T-helper 2 cell treated with Interferon-gamma antibody and Interleukin-4, amounts not matched to agents 5 μg/mL and 100 μg/mL, for 36 hours (primary cell): ENCODE results near the gene CANT1.

Source experiments
- DNase-seq: peaks from one replicate; pipeline ENCODE4 v3.0.0; 2021; ENCODE audit warnings: low spot score
- H3K27ac Mint-ChIP-seq: one replicate; pipeline ENCODE4 v1.8.0; 2021; ENCODE audit warnings: mild to moderate bottlenecking, mixed read lengths
- H3K27me3 Mint-ChIP-seq: one replicate; pipeline ENCODE4 v1.8.0; 2021; ENCODE audit warnings: low read depth, mixed read lengths
- H3K36me3 Mint-ChIP-seq: one replicate; pipeline ENCODE4 v1.8.0; 2021; ENCODE audit warnings: low read depth, mixed read lengths
- H3K4me1 Mint-ChIP-seq: one replicate; pipeline ENCODE4 v1.8.0; 2021; ENCODE audit warnings: low read depth, mixed read lengths
- H3K4me3 Mint-ChIP-seq: one replicate; pipeline ENCODE4 v1.8.0; 2022; ENCODE audit warnings: mild to moderate bottlenecking, moderate library complexity, mixed read lengths
- H3K9me3 Mint-ChIP-seq: one replicate; pipeline ENCODE4 v1.8.0; 2021; ENCODE audit warnings: mixed read lengths

Gene CANT1

DNA sequence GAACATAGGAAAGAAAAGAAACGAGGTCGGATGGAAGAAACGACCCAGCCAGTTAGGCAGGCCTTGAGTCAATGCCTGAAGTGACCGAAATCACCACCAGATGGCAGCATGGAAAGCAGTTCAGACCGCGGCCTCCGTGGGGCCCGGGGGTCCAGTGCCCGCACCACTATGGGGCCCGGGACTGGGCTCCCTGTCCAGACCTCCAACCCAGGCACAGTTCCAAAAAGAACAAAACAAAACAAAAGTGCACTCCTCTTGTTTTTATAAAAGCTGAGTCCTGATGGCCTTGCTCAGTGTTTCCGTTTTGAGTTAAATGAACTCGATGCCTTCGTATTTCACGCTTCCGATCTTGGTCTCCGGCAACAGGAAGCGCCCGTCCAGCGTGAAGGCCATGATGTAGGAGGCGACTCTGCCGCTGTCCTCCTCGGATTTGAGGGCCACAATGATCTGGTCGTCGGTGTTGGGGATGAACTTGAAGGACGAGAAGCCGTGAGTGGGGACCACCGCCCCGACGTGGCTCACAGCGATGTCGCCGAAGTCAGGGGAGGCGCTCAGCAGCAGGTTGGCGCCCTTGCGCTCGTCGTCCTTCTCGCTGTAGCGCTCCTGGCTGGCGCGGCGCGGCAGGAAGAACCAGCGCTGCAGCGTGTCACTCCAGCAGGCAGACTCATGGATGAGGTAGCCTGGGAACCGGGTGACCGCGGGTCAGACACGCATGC lies 16.2 kb downstream of the CANT1 start:
- peaks cover 47% of the 10 kb centered on the region for H3K36me3 Mint-ChIP-seq
- no peaks in the 10 kb centered on the region for H3K9me3 Mint-ChIP-seq
- peak; percentile 30 for DNase-seq
- no peaks in the 10 kb centered on the region for H3K4me1 Mint-ChIP-seq
- H3K27me3 Mint-ChIP-seq: no peaks in the 10 kb centered on the region
- H3K27ac Mint-ChIP-seq: peak overlapping the region; percentile 26
- H3K4me3 Mint-ChIP-seq: no peak overlapping the region

DNA sequence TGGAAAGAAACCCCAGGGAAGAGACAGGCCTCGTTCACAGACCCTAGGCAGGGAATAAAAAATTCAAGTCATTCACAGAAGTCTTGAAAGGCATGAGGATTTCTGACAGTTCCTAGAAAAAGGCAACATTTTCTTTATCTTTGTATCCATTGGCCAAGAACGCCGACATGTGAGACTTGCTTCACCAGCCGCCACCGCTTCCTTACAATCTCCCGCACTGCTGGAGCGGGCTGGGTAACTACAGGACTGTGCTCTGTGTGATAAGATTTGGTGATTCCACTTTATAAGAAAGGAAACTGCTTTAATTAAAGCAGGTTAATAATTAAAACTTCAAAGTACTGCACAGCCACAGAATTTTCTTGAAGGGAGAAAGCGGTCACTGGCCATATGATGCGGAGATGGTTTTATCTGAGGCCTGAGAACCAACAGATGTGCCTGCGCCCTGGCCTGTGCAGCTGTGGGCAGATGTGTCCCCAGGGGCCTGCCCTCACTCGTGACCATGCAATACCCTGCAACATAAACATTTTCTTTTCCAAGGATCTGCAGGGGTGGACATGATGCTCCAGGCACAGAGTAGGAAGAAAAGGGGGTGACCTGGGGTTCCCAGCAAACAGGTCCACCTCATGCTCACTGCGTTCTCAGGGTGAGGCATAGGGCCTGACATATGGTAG lies 16.9 kb downstream of the CANT1 start:
- Mint-ChIP-seq H3K4me1 (no peaks in the 10 kb centered on the region), H3K36me3 (peaks cover 45% of the 10 kb centered on the region), H3K9me3 (no peaks in the 10 kb centered on the region), H3K27ac (no peak overlapping the region), H3K27me3 (no peaks in the 10 kb centered on the region), H3K4me3 (no peak overlapping the region)
- no peak for DNase-seq

DNA sequence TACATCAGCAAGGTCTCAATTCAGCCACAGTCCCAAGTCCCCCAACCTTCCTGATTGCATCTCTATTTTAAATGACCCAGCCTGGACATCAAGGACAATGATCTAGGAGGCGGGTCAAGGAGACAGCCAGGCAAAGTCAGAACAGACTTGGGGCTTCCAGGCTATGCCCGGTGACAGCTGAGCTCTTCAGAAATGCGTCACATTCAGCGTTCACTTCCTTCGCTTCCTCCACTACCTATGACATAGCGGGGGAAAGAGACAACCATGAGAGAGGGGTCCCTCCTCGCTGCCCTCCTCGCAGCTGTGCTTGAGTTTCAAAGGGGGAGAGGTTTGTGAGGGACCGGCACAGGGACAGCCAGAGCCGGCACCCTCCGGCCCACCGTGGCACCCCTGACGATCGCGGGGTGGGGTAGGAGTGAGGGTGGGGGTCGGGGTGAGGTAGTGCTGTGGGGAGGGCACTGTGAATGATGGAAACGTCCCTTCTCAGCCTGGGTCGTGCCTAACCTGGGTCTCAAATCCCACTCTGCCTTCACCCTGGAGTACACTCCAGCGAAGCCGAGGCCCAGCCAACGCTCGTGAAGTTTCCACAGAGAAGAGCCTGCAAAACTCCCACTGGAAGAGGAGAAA lies 17.5 kb downstream of the CANT1 start:
- H3K4me1 Mint-ChIP-seq: peaks cover under 1% of the 10 kb centered on the region
- H3K27me3 Mint-ChIP-seq: no peaks in the 10 kb centered on the region
- no peaks in the 10 kb centered on the region for H3K9me3 Mint-ChIP-seq
- no peak for DNase-seq
- no peak overlapping the region for H3K4me3 Mint-ChIP-seq
- peaks cover 44% of the 10 kb centered on the region for H3K36me3 Mint-ChIP-seq
- no peak overlapping the region for H3K27ac Mint-ChIP-seq

DNA sequence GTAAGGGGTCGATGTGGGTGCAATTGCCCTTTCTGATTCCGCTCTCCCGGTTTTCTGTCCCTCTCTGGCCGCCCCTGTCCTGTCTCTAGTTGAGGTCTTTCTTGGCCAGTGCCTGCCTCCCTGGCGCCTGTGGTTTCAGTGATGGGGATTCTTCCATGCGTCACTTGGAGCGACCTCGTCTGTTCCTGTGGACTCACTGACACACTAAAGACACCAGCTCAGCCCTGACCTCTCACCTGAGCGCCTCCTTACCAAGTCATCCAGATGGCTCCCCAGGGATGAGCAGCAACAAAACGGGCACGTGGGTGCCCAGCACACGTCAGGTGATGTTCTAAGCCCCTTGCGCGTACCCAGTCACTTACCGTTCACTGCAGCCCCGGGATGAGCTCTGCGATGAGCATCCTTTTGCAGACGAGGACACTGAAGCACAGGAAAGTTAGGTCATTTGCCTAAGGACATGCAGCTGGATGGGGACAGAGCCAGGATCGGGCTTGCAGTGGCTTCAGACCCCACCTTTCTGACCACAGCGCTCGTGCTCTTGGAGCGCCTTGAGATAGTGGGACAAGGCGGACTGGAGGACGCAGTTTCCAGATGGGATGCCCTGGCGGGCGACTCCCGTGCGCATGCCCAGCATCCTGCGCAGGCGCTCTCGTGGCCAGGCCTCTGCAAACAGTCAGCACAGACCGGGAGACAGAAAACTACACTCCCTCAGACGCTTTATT lies 18.4 kb downstream of the CANT1 start:
- Mint-ChIP-seq H3K4me1 (peaks cover 9% of the 10 kb centered on the region), H3K27me3 (no peaks in the 10 kb centered on the region), H3K36me3 (peaks cover 39% of the 10 kb centered on the region), H3K4me3 (no peak overlapping the region), H3K9me3 (no peaks in the 10 kb centered on the region), H3K27ac (no peak overlapping the region)
- DNase-seq: no peak

DNA sequence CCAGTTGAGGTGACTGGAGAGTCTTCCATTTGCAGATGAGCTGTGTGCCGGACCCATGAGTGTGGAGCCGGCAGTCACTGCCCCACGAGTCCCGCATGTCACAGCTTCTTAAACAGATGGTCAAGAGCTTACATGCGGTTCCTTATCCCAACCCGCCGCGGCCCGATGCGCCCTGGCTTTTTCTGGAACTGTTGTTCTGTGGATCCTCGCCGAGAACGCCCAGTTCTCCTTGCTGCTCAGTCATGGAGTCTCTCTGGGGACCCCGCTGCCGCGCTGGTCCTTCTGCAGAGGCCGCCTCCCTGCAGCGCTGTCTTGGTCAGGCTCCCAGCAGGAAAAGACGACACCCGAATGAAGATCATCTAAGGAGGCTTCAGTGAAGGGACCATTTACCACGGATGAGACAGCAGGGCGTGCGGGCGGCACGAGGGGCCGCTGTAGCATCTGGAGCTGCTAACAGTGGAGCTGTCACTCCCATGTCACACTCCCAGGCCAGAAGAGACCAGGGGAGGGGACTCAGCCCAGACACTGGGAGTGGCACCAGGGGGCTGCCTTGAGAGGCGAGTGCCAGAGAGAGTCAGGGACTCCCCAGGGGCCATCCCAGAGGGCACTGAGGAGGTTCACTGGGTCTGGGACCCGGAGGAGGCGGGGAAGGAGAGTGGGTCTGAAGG lies 19.1 kb downstream of the CANT1 start:
- Mint-ChIP-seq H3K4me1 (peaks cover 13% of the 10 kb centered on the region), H3K4me3 (no peak overlapping the region), H3K27me3 (no peaks in the 10 kb centered on the region), H3K27ac (no peak overlapping the region), H3K9me3 (no peaks in the 10 kb centered on the region), H3K36me3 (peaks cover 35% of the 10 kb centered on the region)
- DNase-seq: no peak

DNA sequence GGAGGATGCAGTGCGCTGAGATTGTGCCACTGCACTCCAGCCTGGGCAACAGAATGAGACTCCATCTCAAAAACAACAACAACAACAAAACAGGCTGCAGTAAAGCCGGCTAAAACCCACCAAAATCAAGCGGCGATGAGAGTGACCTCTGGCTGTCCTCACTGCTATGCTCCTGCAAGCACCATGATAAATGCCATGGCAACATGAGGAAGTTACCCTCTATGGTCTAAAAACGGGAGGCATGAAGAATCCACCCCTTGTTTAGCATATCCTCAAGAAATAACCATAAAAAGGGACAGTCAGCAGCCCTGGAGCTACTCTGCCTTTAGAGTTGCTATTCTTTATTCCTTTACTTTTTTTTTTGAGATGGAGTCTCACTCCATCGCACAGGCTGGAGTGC lies 21.4 kb downstream of the CANT1 start:
- no peak overlapping the region for H3K27ac Mint-ChIP-seq
- no peaks in the 10 kb centered on the region for H3K27me3 Mint-ChIP-seq
- H3K9me3 Mint-ChIP-seq: no peaks in the 10 kb centered on the region
- H3K4me3 Mint-ChIP-seq: no peak overlapping the region
- H3K36me3 Mint-ChIP-seq: peaks cover 30% of the 10 kb centered on the region
- peaks cover 13% of the 10 kb centered on the region for H3K4me1 Mint-ChIP-seq
- DNase-seq: no peak

DNA sequence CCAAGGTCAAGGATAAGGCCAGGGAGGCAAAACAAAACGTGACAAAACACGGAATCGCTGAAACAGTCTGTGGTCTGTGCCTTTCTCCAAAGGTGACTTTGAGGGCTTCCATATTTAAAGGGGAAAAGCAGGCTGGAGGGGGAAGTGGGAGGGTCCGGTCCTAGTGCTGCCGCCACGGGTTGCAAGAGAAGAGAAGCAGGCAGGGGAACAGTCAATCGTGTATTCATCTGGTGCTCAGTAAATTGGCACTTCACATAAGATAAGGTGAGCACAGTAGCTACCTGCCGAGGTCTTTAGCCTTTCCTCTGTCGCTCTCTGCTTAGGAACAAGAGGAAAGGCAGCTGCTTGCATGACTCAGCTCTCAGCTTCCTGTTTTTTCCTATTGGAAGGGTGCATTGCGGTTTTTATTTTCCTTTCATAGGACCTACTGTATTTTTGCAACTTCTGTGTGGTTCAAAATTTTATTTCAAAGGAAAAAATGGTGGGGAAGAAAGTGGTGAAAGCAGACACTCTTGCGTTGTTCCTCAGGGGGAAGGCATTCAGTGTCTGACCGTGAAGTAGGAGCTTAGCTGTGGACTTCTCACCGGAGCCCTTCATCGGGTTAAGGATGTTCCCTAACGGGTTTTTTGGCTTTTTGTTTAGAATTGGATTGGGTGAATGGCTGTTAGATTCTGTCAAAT lies 22.8 kb downstream of the CANT1 start:
- Mint-ChIP-seq H3K9me3 (no peaks in the 10 kb centered on the region), H3K27ac (no peak overlapping the region)
- DNase-seq: no peak

DNA sequence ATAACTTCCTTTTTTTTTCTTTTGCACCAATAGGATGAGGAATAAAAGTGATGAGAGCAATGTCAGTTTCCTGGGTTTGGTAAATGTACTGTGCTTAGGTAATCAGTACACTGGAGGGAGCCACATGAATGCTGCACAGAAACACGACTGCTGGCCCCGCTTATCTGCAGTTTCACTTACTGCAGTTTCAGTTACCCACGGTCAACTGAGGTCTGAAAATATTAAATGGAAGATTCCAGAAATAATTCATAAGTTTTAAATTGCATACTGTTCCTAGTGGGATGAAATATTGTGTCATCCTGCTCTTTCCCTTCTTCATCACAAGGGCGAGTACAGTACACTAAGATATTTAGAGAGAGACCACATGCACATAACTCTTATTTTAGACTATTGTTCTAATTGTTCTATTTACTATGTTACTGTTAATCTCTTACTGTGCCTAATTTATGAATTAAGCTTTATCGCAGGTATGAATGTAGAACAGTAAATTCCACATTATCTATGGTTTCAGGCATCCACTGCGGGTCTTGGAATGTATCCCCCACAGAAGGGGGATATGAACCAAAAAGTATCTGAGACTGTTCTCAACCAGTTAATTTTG lies 23.4 kb downstream of the CANT1 start:
- peaks cover 15% of the 10 kb centered on the region for H3K36me3 Mint-ChIP-seq
- H3K27ac Mint-ChIP-seq: peak overlapping the region; percentile 20
- H3K4me1 Mint-ChIP-seq: peaks cover 13% of the 10 kb centered on the region
- H3K27me3 Mint-ChIP-seq: no peaks in the 10 kb centered on the region
- DNase-seq: no peak
- H3K4me3 Mint-ChIP-seq: peak overlapping the region; percentile 45
- no peaks in the 10 kb centered on the region for H3K9me3 Mint-ChIP-seq

More for the DNA sequence above, 22.8 kb downstream of the CANT1 start:
- no peaks in the 10 kb centered on the region for H3K27me3 Mint-ChIP-seq
- H3K36me3 Mint-ChIP-seq: peaks cover 22% of the 10 kb centered on the region
- H3K4me1 Mint-ChIP-seq: peaks cover 13% of the 10 kb centered on the region
- peak overlapping the region; percentile 45 for H3K4me3 Mint-ChIP-seq

DNA sequence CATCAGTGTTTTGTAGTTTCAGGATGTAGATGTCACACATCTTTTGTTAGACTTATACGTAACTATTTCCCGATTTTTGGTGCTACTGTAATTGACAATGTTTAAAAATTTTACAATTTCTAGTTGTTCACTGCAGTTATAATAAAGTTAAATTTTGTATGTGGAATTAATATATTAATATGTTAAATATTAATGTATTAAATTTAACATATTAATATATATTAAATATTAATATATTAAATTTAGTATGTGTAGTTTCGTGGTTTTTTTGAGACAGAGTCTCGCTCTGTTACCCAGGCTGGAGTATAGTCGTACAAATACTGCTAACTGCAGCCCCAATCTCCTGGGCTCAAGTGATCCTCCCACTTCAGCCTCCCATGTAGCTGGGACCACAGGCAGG lies 24.2 kb downstream of the CANT1 start:
- Mint-ChIP-seq H3K4me1 (peaks cover 13% of the 10 kb centered on the region), H3K27me3 (no peaks in the 10 kb centered on the region), H3K4me3 (no peak overlapping the region), H3K27ac (no peak overlapping the region), H3K9me3 (no peaks in the 10 kb centered on the region), H3K36me3 (peaks cover 10% of the 10 kb centered on the region)
- no peak for DNase-seq

DNA sequence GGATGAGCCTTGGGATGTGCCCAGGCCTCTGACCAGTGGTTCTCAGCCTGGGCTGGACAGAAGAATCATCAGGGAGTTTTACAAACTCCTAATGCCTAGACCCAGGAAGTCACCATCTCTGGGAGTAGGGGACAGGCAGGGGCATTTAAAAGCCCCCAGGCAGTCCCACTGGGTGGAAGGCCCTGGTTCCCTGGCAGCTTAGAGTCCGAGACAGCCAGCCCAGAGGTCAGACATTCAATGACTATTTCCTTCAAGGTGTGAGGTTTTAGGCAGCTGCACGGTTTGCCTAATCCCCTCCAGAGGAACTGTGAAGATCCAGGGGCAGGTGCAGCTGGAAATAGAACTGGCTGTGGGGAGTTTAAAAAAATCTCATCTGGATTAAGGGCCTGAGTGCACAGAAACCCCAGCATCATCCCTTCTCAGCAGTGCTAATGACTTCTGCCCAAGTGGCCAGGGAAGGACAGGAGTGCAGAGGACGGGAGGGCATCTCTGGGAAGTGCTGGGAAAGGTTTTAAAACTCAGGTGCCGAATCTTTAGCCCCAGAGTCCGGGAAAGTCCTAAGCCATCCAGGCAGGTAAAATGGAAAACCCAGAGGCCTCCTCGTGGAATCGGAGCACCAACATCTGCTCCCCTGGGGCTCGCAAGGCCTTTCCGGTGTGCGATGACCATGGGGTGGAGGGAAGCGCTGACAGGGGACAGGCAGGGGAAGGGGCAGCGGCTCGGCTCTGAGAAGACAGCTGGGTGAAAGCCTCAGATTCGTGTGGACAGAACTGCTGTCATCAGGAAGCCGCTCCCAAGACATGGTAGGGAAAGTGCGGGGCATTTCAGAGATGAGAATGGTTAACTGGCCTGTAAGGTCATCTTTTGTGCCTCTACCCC lies 28.3 kb downstream of the CANT1 start:
- H3K27ac Mint-ChIP-seq: no peak overlapping the region
- H3K4me3 Mint-ChIP-seq: no peak overlapping the region

DNA sequence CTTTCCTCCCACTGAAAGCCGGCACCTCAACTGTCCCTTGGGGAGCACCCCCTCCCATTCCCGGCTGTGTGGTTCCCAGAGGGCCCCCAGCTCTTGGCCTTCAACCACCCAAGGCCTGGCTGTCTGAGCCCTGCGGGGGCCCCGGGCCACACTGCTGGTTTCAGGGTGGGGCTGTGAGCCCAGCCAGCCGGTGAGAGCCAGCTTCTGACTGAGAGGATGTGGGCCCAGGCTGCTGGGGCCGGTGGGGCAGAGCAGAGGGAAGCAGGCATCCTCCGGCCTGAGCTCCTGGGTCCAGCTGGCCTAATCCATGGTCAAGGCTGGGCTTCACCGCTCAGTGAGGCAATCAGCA lies 29.0 kb downstream of the CANT1 start:
- H3K9me3 Mint-ChIP-seq: no peaks in the 10 kb centered on the region
- peaks cover 2% of the 10 kb centered on the region for H3K36me3 Mint-ChIP-seq
- DNase-seq: no peak
- no peak overlapping the region for H3K27ac Mint-ChIP-seq
- H3K27me3 Mint-ChIP-seq: no peaks in the 10 kb centered on the region
- peaks cover 5% of the 10 kb centered on the region for H3K4me1 Mint-ChIP-seq
- no peak overlapping the region for H3K4me3 Mint-ChIP-seq

More for the DNA sequence above, 28.3 kb downstream of the CANT1 start:
- no peak for DNase-seq
- peaks cover 2% of the 10 kb centered on the region for H3K36me3 Mint-ChIP-seq
- H3K27me3 Mint-ChIP-seq: no peaks in the 10 kb centered on the region
- no peaks in the 10 kb centered on the region for H3K9me3 Mint-ChIP-seq
- peaks cover 10% of the 10 kb centered on the region for H3K4me1 Mint-ChIP-seq
